ENCODE results near the gene DDIT3. TPM values are rescaled to one million over a fixed set of nuclear protein-coding genes. Genes with fewer than 3 reads are reported as not detected.

Gene DDIT3
- total and polyA plus RNA-seq, 4 donors = 4.7 to 30.2 (median 16.2) TPM

DNA sequence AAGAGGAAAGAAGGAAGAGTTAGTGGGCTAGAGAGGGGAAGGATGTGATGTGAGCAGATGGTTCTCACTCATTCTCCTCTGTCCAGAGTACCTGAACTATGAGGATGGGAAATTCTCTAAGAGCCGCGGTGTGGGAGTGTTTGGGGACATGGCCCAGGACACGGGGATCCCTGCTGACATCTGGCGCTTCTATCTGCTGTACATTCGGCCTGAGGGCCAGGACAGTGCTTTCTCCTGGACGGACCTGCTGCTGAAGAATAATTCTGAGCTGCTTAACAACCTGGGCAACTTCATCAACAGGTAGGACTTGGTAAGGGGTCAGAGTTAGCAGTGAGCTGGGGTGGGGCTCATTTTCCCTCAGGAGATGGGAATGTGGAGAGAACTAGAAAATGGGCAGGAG is 7.6 kb downstream of the DDIT3 start (continued):
- TF ChIP-seq RXRA (IDR thresholded peaks at IDR 0.05) = no peak
- TF ChIP-seq RAD21 (IDR thresholded peaks at IDR 0.05) = no peak
- TF ChIP-seq, protein P1, sequence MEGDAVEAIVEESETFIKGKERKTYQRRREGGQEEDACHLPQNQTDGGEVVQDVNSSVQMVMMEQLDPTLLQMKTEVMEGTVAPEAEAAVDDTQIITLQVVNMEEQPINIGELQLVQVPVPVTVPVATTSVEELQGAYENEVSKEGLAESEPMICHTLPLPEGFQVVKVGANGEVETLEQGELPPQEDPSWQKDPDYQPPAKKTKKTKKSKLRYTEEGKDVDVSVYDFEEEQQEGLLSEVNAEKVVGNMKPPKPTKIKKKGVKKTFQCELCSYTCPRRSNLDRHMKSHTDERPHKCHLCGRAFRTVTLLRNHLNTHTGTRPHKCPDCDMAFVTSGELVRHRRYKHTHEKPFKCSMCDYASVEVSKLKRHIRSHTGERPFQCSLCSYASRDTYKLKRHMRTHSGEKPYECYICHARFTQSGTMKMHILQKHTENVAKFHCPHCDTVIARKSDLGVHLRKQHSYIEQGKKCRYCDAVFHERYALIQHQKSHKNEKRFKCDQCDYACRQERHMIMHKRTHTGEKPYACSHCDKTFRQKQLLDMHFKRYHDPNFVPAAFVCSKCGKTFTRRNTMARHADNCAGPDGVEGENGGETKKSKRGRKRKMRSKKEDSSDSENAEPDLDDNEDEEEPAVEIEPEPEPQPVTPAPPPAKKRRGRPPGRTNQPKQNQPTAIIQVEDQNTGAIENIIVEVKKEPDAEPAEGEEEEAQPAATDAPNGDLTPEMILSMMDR (IDR thresholded peaks at IDR 0.05; ENCODE audit: low read depth, low read length, missing input control) = no peak
- no peak for TF ChIP-seq HNF4G (IDR thresholded peaks at IDR 0.05)
- no peak for TF ChIP-seq FOXA1 (IDR thresholded peaks at IDR 0.05)
- TF ChIP-seq, protein P2, sequence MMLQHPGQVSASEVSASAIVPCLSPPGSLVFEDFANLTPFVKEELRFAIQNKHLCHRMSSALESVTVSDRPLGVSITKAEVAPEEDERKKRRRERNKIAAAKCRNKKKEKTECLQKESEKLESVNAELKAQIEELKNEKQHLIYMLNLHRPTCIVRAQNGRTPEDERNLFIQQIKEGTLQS (IDR thresholded peaks at IDR 0.05) = no peak
- no peak for TF ChIP-seq NR2F2 (IDR thresholded peaks at IDR 0.05)
- TF ChIP-seq YY1 (IDR thresholded peaks at IDR 0.05) = no peak
- TF ChIP-seq FOXA2 (IDR thresholded peaks at IDR 0.05) = no peak
- TF ChIP-seq TAF1 (conservative IDR thresholded peaks at IDR 0.05) = no peak

DNA sequence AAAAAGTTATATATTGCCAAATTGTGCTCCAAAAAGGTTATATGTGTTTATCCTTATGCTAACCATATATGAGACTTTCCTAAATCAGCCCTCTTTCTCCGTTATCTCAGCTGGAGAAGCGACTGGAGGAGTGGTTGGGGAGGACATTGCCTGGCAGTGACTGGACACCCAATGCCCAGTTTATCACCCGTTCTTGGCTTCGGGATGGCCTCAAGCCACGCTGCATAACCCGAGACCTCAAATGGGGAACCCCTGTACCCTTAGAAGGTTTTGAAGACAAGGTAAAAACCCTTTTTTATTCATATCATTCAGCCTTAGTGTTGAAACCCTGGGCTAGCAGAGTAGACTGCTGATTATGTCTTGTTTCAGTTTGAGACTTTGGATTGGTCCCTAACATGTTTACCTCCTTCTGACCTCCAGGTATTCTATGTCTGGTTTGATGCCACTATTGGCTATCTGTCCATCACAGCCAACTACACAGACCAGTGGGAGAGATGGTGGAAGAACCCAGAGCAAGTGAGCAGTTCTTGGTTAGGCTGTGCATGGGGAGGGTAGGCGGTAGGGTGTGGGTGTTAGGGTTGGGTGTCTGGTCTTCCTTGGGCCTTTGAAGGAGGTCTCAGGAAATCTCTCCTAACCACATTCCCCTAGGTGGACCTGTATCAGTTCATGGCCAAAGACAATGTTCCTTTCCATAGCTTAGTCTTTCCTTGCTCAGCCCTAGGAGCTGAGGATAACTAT is 8.6 kb downstream of the DDIT3 start:
- no peak for DNase-seq (ENCODE audit: low spot score)
- H3K27ac ChIP-seq (ENCODE audit: low read depth in 1 of 2, low read length in 2 of 2) = no peak overlapping the region
- no peaks in the 10 kb centered on the region for H3K9me3 ChIP-seq (ENCODE audit: control insufficient read depth in 4 of 4, low read length in 3 of 4)
- 96% methylated on average over 7 of the region's 7 CpGs for WGBS
- no peaks in the 10 kb centered on the region for H3K27me3 ChIP-seq (ENCODE audit: control insufficient read depth in 4 of 4, insufficient read depth in 4 of 4, low read length in 3 of 4)
- H3K9ac ChIP-seq (ENCODE audit: low read depth in 1 of 2, low read length in 2 of 2) = no peak overlapping the region
- no peaks in the 10 kb centered on the region for H3K4me1 ChIP-seq (ENCODE audit: control insufficient read depth in 4 of 4, insufficient read depth in 4 of 4, low read length in 3 of 4)
- H3K36me3 ChIP-seq (ENCODE audit: control insufficient read depth in 4 of 4, insufficient read depth in 3 of 4, low read depth in 1 of 4, low read length in 3 of 4) = peaks cover 6 to 52% (median 41%) of the 10 kb centered on the region in 4 donors
- TF ChIP-seq, protein P3, sequence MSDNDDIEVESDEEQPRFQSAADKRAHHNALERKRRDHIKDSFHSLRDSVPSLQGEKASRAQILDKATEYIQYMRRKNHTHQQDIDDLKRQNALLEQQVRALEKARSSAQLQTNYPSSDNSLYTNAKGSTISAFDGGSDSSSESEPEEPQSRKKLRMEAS (IDR thresholded peaks at IDR 0.05) = no peak
- TF ChIP-seq, protein P4, sequence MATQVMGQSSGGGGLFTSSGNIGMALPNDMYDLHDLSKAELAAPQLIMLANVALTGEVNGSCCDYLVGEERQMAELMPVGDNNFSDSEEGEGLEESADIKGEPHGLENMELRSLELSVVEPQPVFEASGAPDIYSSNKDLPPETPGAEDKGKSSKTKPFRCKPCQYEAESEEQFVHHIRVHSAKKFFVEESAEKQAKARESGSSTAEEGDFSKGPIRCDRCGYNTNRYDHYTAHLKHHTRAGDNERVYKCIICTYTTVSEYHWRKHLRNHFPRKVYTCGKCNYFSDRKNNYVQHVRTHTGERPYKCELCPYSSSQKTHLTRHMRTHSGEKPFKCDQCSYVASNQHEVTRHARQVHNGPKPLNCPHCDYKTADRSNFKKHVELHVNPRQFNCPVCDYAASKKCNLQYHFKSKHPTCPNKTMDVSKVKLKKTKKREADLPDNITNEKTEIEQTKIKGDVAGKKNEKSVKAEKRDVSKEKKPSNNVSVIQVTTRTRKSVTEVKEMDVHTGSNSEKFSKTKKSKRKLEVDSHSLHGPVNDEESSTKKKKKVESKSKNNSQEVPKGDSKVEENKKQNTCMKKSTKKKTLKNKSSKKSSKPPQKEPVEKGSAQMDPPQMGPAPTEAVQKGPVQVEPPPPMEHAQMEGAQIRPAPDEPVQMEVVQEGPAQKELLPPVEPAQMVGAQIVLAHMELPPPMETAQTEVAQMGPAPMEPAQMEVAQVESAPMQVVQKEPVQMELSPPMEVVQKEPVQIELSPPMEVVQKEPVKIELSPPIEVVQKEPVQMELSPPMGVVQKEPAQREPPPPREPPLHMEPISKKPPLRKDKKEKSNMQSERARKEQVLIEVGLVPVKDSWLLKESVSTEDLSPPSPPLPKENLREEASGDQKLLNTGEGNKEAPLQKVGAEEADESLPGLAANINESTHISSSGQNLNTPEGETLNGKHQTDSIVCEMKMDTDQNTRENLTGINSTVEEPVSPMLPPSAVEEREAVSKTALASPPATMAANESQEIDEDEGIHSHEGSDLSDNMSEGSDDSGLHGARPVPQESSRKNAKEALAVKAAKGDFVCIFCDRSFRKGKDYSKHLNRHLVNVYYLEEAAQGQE (IDR thresholded peaks at IDR 0.05) = no peak
- TF ChIP-seq, protein P1 (IDR thresholded peaks at IDR 0.05; ENCODE audit: low read depth, low read length, missing input control) = no peak
- TF ChIP-seq RXRA (IDR thresholded peaks at IDR 0.05) (no peak), FOXA1 (IDR thresholded peaks at IDR 0.05) (no peak), FOXA2 (IDR thresholded peaks at IDR 0.05) (no peak), GABPA (IDR thresholded peaks at IDR 0.05 in 1 of 2, conservative IDR thresholded peaks at IDR 0.05 in 1 of 2) (no peak), SP1 (IDR thresholded peaks at IDR 0.05) (no peak), NR2F2 (IDR thresholded peaks at IDR 0.05) (no peak), JUND (IDR thresholded peaks at IDR 0.05) (no peak), RAD21 (IDR thresholded peaks at IDR 0.05) (no peak), HNF4A (conservative IDR thresholded peaks at IDR 0.05) (no peak), YY1 (IDR thresholded peaks at IDR 0.05) (no peak), EGR1 (IDR thresholded peaks at IDR 0.05; ENCODE audit: low read depth in 2 of 2) (no peak), HNF4G (IDR thresholded peaks at IDR 0.05) (no peak), TAF1 (conservative IDR thresholded peaks at IDR 0.05) (no peak)
- TF ChIP-seq, protein P2 (IDR thresholded peaks at IDR 0.05) = no peak
- TF ChIP-seq, protein P5, sequence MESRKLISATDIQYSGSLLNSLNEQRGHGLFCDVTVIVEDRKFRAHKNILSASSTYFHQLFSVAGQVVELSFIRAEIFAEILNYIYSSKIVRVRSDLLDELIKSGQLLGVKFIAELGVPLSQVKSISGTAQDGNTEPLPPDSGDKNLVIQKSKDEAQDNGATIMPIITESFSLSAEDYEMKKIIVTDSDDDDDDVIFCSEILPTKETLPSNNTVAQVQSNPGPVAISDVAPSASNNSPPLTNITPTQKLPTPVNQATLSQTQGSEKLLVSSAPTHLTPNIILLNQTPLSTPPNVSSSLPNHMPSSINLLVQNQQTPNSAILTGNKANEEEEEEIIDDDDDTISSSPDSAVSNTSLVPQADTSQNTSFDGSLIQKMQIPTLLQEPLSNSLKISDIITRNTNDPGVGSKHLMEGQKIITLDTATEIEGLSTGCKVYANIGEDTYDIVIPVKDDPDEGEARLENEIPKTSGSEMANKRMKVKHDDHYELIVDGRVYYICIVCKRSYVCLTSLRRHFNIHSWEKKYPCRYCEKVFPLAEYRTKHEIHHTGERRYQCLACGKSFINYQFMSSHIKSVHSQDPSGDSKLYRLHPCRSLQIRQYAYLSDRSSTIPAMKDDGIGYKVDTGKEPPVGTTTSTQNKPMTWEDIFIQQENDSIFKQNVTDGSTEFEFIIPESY (IDR thresholded peaks at IDR 0.05) = no peak
- H3K4me3 ChIP-seq (ENCODE audit: low read depth in 1 of 3, low read length in 3 of 3) = no peak overlapping the region
